Endodermal cell (in vitro differentiated cells): Measurements from ENCODE around the gene NMD3. TPM values are rescaled to one million over a fixed set of nuclear protein-coding genes. Genes with fewer than 3 reads are reported as not detected.

Experiments used
- DNase-seq: peaks from one replicate; pipeline ENCODE4 v3.0.0-alpha.2; 2017
- H3K27ac ChIP-seq: 2 replicates; pipeline ENCODE4 v1.5.1; 2013; ENCODE audit warnings: mild to moderate bottlenecking, low read depth, low read length, moderate library complexity
- H3K27me3 ChIP-seq: 2 replicates; pipeline ENCODE4 v1.6.1; 2013; ENCODE audit warnings: mild to moderate bottlenecking, low read length, moderate library complexity; ENCODE audit not compliant: insufficient read depth, control insufficient read depth, poor library complexity, severe bottlenecking
- H3K36me3 ChIP-seq: 2 replicates; pipeline ENCODE4 v1.7.0; 2013; ENCODE audit warnings: mild to moderate bottlenecking, low read length, moderate library complexity; ENCODE audit not compliant: control insufficient read depth, insufficient read depth
- H3K4me1 ChIP-seq: one replicate; pipeline ENCODE4 v1.7.0; 2013; ENCODE audit warnings: low read length; ENCODE audit not compliant: control insufficient read depth, insufficient read depth
- H3K4me3 ChIP-seq: 2 replicates; pipeline ENCODE4 v1.5.1; 2013; ENCODE audit warnings: mild to moderate bottlenecking, low read length, moderate library complexity
- H3K9ac ChIP-seq: 2 replicates; pipeline ENCODE4 v1.6.1; 2013; ENCODE audit warnings: mild to moderate bottlenecking, low read length, moderate library complexity; ENCODE audit not compliant: poor library complexity, severe bottlenecking; ENCODE audit errors: extremely low read depth
- H3K9me3 ChIP-seq: 2 replicates; pipeline ENCODE4 v1.6.1; 2013; ENCODE audit warnings: mild to moderate bottlenecking, low read length, moderate library complexity; ENCODE audit not compliant: control insufficient read depth
- H3K27ac Mint-ChIP-seq: 2 replicates; pipeline ENCODE4 v1.8.0; 2020; ENCODE audit warnings: mixed read lengths
- H3K27me3 Mint-ChIP-seq: 2 replicates; pipeline ENCODE4 v1.8.0; 2021; ENCODE audit warnings: mild to moderate bottlenecking, mixed read lengths; ENCODE audit not compliant: insufficient read depth
- H3K36me3 Mint-ChIP-seq: 2 replicates; pipeline ENCODE4 v1.8.0; 2020; ENCODE audit warnings: low read depth, mixed read lengths
- H3K4me1 Mint-ChIP-seq: 2 replicates; pipeline ENCODE4 v1.8.0; 2020; ENCODE audit warnings: mixed read lengths
- H3K4me3 Mint-ChIP-seq: 2 replicates; pipeline ENCODE4 v1.8.0; 2020; ENCODE audit warnings: mild to moderate bottlenecking, moderate library complexity, mixed read lengths
- H3K9me3 Mint-ChIP-seq: 2 replicates; pipeline ENCODE4 v1.8.0; 2020; ENCODE audit warnings: mild to moderate bottlenecking, mixed read lengths
- CTCF ChIP-seq: fragments of 200-600 bp; sonication (generic); conservative IDR thresholded peaks from 2 replicates; pipeline ENCODE4 v1.5.0; 2021; ENCODE audit warnings: antibody characterized with exemption, mild to moderate bottlenecking
- WGBS, 2 experiments: methylation state at CpG; one replicate each; pipeline versions ENCODE4 v1.1.5 to v1.1.7; 2013; ENCODE audit warnings: missing lambda C conversion rate in 2 of 2, mixed read lengths in 1 of 2; ENCODE audit not compliant: insufficient coverage in 1 of 2, insufficient read length in 1 of 2; 5-methylcytosine and 5-hydroxymethylcytosine counted together
- total RNA-seq, 2 donors: library from RNA; stranded (reverse); fragmentation: NEBNext Ultra II Directional in 1 of 2; extraction: Animal tissue kit (Norgen Biotek cat#: 25700) in 1 of 2; gene quantifications; 2 replicates in 1 of 2; 3 replicates in 1 of 2; pipeline ENCODE4 v1.2.1, GENCODE V29; 2021

NMD3 gene
- total RNA-seq, 2 donors from 2014 or later = 47.1 to 48.3 TPM

DNA sequence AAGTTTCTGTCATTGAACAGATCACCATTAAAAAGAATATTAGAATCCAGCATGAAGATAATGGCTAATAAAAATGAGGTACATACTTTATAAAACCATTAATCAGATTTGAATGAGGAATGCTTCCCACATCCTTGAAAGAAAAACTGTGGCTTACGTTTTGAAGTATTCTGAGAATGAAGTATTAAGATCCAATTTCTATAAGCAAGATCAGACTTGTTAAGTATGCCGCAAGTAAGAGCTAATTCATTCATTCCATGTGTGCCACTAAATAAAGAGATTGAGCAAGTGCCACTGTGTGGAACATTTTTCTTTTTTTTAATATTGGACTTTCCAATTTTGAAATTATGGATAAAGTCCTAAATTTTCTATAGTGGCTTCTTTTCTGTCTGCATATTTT lies 30.6 kb downstream of the NMD3 start:
- Histone ChIP-seq H3K9ac (no peak overlapping the region), H3K9me3 (no peaks in the 10 kb centered on the region), H3K27ac (no peak overlapping the region), H3K4me3 (no peak overlapping the region), H3K27me3 (no peaks in the 10 kb centered on the region), H3K36me3 (peaks cover 86% of the 10 kb centered on the region), H3K4me1 (no peaks in the 10 kb centered on the region)
- Mint-ChIP-seq H3K9me3 (peaks cover 2% of the 10 kb centered on the region), H3K36me3 (peaks cover 62% of the 10 kb centered on the region), H3K4me3 (no peak overlapping the region), H3K4me1 (no peaks in the 10 kb centered on the region), H3K27ac (no peak overlapping the region), H3K27me3 (no peaks in the 10 kb centered on the region)
- no peak for TF ChIP-seq CTCF
- no peak for DNase-seq
- 93 to 100% methylated on average over 2 of the region's 2 CpGs for WGBS, 2 experiments

- Histone ChIP-seq H3K27me3 (no peaks in the 10 kb centered on the region), H3K27ac (no peak overlapping the region), H3K36me3 (peaks cover 86% of the 10 kb centered on the region), H3K4me1 (no peaks in the 10 kb centered on the region), H3K4me3 (no peak overlapping the region), H3K9me3 (no peaks in the 10 kb centered on the region), H3K9ac (no peak overlapping the region)
- DNase-seq = no peak
- H3K9me3 Mint-ChIP-seq = peaks cover 4% of the 10 kb centered on the region
- peaks cover 64% of the 10 kb centered on the region for H3K36me3 Mint-ChIP-seq
- 89% methylated on average over 4 of the region's 5 CpGs; no CpG with 5 or more reads in 1 of the 2 experiments for WGBS, 2 experiments
- no peaks in the 10 kb centered on the region for H3K4me1 Mint-ChIP-seq
- H3K4me3 Mint-ChIP-seq = no peak overlapping the region
- TF ChIP-seq CTCF = no peak
- no peak overlapping the region for H3K27ac Mint-ChIP-seq
- H3K27me3 Mint-ChIP-seq = no peaks in the 10 kb centered on the region
Observed at GRCh38 chr3:161252143-161252542, 31.0 kb downstream of the NMD3 start.

DNA sequence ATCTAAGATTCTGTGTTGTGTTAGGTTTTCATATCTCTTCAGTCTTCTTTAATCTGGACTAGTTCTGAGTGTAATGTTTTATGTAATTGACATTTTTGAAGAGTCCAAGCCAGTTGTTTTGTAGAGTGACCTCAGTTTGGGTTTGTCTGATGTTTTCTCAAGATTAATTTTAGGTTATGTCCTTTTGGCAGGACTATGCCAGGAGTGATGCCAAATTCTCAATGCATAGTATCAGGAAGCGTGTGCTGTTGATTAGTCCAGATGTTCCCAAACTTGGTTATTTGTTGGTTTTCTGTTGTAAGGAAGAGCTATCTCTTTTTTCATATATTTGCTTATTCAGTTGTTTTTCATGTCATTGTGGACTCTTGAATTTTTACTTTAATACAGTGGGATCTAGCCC lies 32.6 kb downstream of the NMD3 start:
- Histone ChIP-seq H3K9ac (no peak overlapping the region), H3K27ac (no peak overlapping the region), H3K27me3 (no peaks in the 10 kb centered on the region), H3K36me3 (peaks cover 84% of the 10 kb centered on the region), H3K4me3 (no peak overlapping the region), H3K4me1 (no peaks in the 10 kb centered on the region), H3K9me3 (no peaks in the 10 kb centered on the region)
- Mint-ChIP-seq H3K36me3 (peaks cover 71% of the 10 kb centered on the region), H3K4me1 (no peaks in the 10 kb centered on the region), H3K4me3 (no peak overlapping the region), H3K9me3 (peaks cover 4% of the 10 kb centered on the region), H3K27me3 (no peaks in the 10 kb centered on the region), H3K27ac (peak overlapping the region; percentile 24)
- no peak for TF ChIP-seq CTCF
- DNase-seq = no peak
- 94% methylated on average over 1 of the region's 1 CpG; no CpG with 5 or more reads in 1 of the 2 experiments for WGBS, 2 experiments
